SK-N-SH treated with all-trans-retinoic acid at 6 μM for 48 hours (cell line): ENCODE measurements around the gene FNDC4.

Experiments
- ARNTL ChIP-seq: fragments of 450-650 bp; formaldehyde crosslinking; IDR thresholded peaks from 2 replicates; pipeline ENCODE4 v1.5.0; 2020; ENCODE audit warnings: low read depth, mild to moderate bottlenecking, moderate library complexity, borderline replicate concordance
- BACH2 ChIP-seq: fragments of 250-450 bp; sonication (Bioruptor Pico); IDR thresholded peaks from 2 replicates; pipeline ENCODE4 v1.9.0; 2021; ENCODE audit warnings: mild to moderate bottlenecking, borderline replicate concordance
- ESRRG ChIP-seq: fragments of 250-450 bp; sonication (Bioruptor Pico); IDR thresholded peaks from 2 replicates; pipeline ENCODE4 v1.6.1; 2021; ENCODE audit warnings: mild to moderate bottlenecking
- GLIS3 ChIP-seq: fragments of 250-450 bp; sonication (Bioruptor Pico); IDR thresholded peaks from 2 replicates; pipeline ENCODE4 v1.5.0; 2020; ENCODE audit warnings: mild to moderate bottlenecking, moderate library complexity
- TCF4 ChIP-seq: fragments of 250-450 bp; sonication (Bioruptor Pico); IDR thresholded peaks from 2 replicates; pipeline ENCODE4 v1.8.0; 2021; ENCODE audit warnings: mild to moderate bottlenecking, moderate library complexity, borderline replicate concordance
- ZC3H10 ChIP-seq: fragments of 250-450 bp; sonication (Bioruptor Pico); IDR thresholded peaks from 2 replicates; pipeline ENCODE4 v1.5.1; 2021; ENCODE audit warnings: mild to moderate bottlenecking, moderate library complexity
- ZNF8 ChIP-seq: fragments of 450-650 bp; formaldehyde crosslinking; IDR thresholded peaks from 2 replicates; pipeline ENCODE4 v1.5.0; 2020; ENCODE audit warnings: mild to moderate bottlenecking, moderate library complexity
- TF ChIP-seq, protein P1 (sequence below): fragments of 250-450 bp; sonication (Bioruptor Pico); IDR thresholded peaks from 2 replicates; pipeline ENCODE4 v1.8.0; 2020; ENCODE audit warnings: mild to moderate bottlenecking, moderate library complexity, borderline replicate concordance
- TF ChIP-seq, protein P2 (sequence below): fragments of 250-450 bp; sonication (Bioruptor Pico); IDR thresholded peaks from 2 replicates; pipeline ENCODE4 v1.8.0; 2021; ENCODE audit warnings: low read depth, mild to moderate bottlenecking, moderate library complexity, borderline replicate concordance

DNA sequence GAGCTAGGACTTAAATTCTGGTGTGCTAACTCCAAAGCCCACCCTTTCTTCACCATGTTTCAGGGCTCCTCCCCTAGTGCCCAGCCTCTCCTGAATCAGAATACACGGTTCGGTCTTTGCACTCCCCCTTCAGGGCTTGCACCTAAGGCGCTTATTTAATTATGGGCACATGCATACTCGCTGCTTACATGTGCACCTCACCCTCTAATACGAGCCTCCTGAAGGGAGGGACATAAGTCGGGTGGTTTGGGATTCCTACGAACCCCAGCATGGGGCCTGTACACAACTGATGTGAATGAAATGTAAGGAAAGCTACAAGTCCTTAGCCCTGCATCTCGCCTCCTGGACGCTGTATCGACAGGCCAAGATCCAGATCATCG, 5.9 kb downstream of the FNDC4 start:
- no peak for TF ChIP-seq ARNTL
- TF ChIP-seq GLIS3 (CRISPR knock-in tag), result no peak
- TF ChIP-seq, protein P1, sequence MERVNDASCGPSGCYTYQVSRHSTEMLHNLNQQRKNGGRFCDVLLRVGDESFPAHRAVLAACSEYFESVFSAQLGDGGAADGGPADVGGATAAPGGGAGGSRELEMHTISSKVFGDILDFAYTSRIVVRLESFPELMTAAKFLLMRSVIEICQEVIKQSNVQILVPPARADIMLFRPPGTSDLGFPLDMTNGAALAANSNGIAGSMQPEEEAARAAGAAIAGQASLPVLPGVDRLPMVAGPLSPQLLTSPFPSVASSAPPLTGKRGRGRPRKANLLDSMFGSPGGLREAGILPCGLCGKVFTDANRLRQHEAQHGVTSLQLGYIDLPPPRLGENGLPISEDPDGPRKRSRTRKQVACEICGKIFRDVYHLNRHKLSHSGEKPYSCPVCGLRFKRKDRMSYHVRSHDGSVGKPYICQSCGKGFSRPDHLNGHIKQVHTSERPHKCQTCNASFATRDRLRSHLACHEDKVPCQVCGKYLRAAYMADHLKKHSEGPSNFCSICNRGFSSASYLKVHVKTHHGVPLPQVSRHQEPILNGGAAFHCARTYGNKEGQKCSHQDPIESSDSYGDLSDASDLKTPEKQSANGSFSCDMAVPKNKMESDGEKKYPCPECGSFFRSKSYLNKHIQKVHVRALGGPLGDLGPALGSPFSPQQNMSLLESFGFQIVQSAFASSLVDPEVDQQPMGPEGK (CRISPR knock-in tag), result no peak
- TF ChIP-seq ESRRG (CRISPR knock-in tag), result no peak
- no peak for TF ChIP-seq ZNF8 (CRISPR knock-in tag)
- no peak for TF ChIP-seq ZC3H10 (CRISPR knock-in tag)
- no peak for TF ChIP-seq BACH2
- TF ChIP-seq, protein P2, sequence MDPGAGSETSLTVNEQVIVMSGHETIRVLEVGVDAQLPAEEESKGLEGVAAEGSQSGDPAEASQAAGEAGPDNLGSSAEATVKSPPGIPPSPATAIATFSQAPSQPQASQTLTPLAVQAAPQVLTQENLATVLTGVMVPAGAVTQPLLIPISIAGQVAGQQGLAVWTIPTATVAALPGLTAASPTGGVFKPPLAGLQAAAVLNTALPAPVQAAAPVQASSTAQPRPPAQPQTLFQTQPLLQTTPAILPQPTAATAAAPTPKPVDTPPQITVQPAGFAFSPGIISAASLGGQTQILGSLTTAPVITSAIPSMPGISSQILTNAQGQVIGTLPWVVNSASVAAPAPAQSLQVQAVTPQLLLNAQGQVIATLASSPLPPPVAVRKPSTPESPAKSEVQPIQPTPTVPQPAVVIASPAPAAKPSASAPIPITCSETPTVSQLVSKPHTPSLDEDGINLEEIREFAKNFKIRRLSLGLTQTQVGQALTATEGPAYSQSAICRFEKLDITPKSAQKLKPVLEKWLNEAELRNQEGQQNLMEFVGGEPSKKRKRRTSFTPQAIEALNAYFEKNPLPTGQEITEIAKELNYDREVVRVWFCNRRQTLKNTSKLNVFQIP (CRISPR knock-in tag), result no peak
- no peak for TF ChIP-seq TCF4 (CRISPR knock-in tag)
